Osteoblast (primary cell): ENCODE data around the gene ATP11C. TPM values are rescaled to one million over a fixed set of nuclear protein-coding genes. Genes with fewer than 3 reads are reported as not detected.

Experiments
- DNase-seq: peaks from one replicate; pipeline ENCODE4 v3.0.0; 2011; ENCODE audit warnings: low spot score, mixed read lengths; ENCODE audit not compliant: insufficient read length; ENCODE audit errors: missing footprints
- H2AFZ ChIP-seq: 2 replicates; pipeline ENCODE4 v1.6.0; 2011; ENCODE audit warnings: mild to moderate bottlenecking, low read length
- H3K27ac ChIP-seq: 2 replicates; pipeline ENCODE4 v1.5.1; 2011; ENCODE audit warnings: mild to moderate bottlenecking, low read depth, low read length, moderate library complexity
- H3K27me3 ChIP-seq: 2 replicates; pipeline ENCODE4 v1.6.0; 2012; ENCODE audit warnings: mild to moderate bottlenecking, control low read depth, inconsistent platforms, low read length, moderate library complexity; ENCODE audit not compliant: insufficient read depth
- H3K36me3 ChIP-seq: 2 replicates; pipeline ENCODE4 v1.5.1; 2011; ENCODE audit warnings: mild to moderate bottlenecking, low read length, control low read depth, moderate library complexity; ENCODE audit not compliant: insufficient read depth
- H3K4me1 ChIP-seq: 2 replicates; pipeline ENCODE4 v1.5.1; 2011; ENCODE audit warnings: mild to moderate bottlenecking, low read length, control low read depth, moderate library complexity; ENCODE audit not compliant: insufficient read depth
- H3K4me2 ChIP-seq: 2 replicates; pipeline ENCODE4 v1.6.0; 2011; ENCODE audit warnings: mild to moderate bottlenecking, low read length; ENCODE audit not compliant: insufficient read depth
- H3K4me3 ChIP-seq: fragments of 200-600 bp; sonication (generic); 3 replicates; pipeline ENCODE4 v1.5.1; 2012; ENCODE audit warnings: mild to moderate bottlenecking, low read length, inconsistent platforms; ENCODE audit not compliant: insufficient read depth
- H3K79me2 ChIP-seq: 2 replicates; pipeline ENCODE4 v1.6.0; 2012; ENCODE audit warnings: mild to moderate bottlenecking, low read length, control low read depth, inconsistent platforms; ENCODE audit not compliant: insufficient read depth
- H3K9me3 ChIP-seq: 2 replicates; pipeline ENCODE4 v1.5.1; 2011; ENCODE audit warnings: low read depth, low read length, control low read depth
- H4K20me1 ChIP-seq: 2 replicates; pipeline ENCODE4 v1.6.0; 2012; ENCODE audit warnings: mild to moderate bottlenecking, low read length, control low read depth; ENCODE audit not compliant: insufficient read depth
- total RNA-seq: library from RNA; depleted of rRNA; stranded (reverse); fragments of >200 nt; gene quantifications from 2 replicates; pipeline ENCODE4 v1.2.3, GENCODE V29; 2012
- TF ChIP-seq, protein P1 (sequence below): IDR thresholded peaks from 2 replicates; pipeline ENCODE4 v1.5.1; 2011; ENCODE audit warnings: mild to moderate bottlenecking, low read depth, low read length, moderate library complexity; ENCODE audit errors: extremely low read depth

ATP11C gene
- total RNA-seq, 1 donor: 72.0 TPM

DNA sequence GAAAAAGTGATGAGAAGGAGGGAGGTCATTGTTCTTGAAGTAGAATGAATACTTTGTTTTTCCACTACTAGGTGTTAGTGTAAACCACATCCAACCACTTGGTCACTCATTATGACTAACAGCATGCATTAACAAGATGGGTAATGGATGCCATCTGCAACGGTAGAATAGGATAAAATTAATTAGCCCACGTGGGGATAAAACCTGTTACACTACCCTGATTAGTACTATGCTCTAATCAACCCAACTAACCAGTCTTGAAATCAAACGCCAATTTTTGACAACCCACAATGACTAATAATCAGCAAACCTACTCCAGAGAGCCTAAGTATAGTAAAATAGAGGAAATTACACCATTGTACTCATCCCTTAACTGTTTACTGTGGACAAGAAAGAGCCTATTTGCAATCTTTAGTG, 131.4 kb downstream of the ATP11C start:
- no peak for DNase-seq
- H3K79me2 ChIP-seq: no peaks in the 10 kb centered on the region
- H3K27ac ChIP-seq: no peak overlapping the region
- no peaks in the 10 kb centered on the region for H3K27me3 ChIP-seq
- H3K4me1 ChIP-seq: no peaks in the 10 kb centered on the region
- no peaks in the 10 kb centered on the region for H4K20me1 ChIP-seq
- TF ChIP-seq, protein P1, sequence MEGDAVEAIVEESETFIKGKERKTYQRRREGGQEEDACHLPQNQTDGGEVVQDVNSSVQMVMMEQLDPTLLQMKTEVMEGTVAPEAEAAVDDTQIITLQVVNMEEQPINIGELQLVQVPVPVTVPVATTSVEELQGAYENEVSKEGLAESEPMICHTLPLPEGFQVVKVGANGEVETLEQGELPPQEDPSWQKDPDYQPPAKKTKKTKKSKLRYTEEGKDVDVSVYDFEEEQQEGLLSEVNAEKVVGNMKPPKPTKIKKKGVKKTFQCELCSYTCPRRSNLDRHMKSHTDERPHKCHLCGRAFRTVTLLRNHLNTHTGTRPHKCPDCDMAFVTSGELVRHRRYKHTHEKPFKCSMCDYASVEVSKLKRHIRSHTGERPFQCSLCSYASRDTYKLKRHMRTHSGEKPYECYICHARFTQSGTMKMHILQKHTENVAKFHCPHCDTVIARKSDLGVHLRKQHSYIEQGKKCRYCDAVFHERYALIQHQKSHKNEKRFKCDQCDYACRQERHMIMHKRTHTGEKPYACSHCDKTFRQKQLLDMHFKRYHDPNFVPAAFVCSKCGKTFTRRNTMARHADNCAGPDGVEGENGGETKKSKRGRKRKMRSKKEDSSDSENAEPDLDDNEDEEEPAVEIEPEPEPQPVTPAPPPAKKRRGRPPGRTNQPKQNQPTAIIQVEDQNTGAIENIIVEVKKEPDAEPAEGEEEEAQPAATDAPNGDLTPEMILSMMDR: no peak
- H3K4me3 ChIP-seq: no peak overlapping the region
- H2AFZ ChIP-seq: no peak overlapping the region
- H3K4me2 ChIP-seq: no peak overlapping the region
- no peaks in the 10 kb centered on the region for H3K9me3 ChIP-seq
- no peaks in the 10 kb centered on the region for H3K36me3 ChIP-seq

DNA sequence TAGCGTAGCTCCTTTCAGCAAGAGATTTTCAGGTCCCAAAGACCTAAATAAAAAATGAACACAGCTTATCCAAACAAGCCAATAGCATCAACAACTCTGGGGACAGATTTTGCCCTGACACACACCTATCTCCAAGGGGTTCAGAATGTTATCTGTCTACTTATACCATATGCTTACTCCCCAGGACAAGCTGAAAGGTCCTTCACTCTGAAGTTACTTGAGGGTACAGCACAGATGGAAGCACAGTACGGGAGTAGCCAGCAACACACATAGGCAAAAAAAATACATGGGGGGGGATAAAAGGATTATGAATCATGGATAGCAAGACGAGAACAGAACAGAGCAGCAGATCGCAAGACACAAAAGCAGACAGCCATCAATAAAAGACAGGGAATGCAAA, 134.2 kb downstream of the ATP11C start:
- Histone ChIP-seq H3K79me2 (no peaks in the 10 kb centered on the region), H3K9me3 (no peaks in the 10 kb centered on the region), H3K27ac (no peak overlapping the region), H3K4me3 (no peak overlapping the region), H2AFZ (no peak overlapping the region), H3K4me2 (no peak overlapping the region), H4K20me1 (no peaks in the 10 kb centered on the region), H3K27me3 (no peaks in the 10 kb centered on the region), H3K36me3 (no peaks in the 10 kb centered on the region), H3K4me1 (no peaks in the 10 kb centered on the region)
- TF ChIP-seq, protein P1: no peak
- DNase-seq: no peak

DNA sequence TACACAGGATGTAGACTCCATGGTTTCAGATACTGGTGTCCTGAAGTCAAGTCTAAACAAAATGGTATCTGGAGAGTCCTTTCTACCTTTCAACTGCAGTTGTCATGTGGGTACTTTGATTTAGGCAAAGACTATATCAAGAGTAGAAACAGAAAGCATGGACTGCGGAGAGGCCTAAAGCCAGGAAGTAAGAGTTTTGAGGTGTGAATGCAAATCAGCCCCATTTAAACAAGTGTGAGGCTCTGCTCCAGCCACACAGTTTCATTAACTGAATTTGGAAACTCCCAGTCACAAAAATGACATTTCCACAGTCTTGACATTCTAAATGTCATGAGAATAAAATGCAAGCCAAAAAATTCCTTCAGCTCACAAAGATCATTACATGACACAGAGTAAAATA, 137.7 kb downstream of the ATP11C start:
- no peak for DNase-seq
- TF ChIP-seq, protein P1: no peak
- H3K79me2 ChIP-seq: no peaks in the 10 kb centered on the region
- H3K36me3 ChIP-seq: no peaks in the 10 kb centered on the region
- H3K4me2 ChIP-seq: no peak overlapping the region
- H3K9me3 ChIP-seq: no peaks in the 10 kb centered on the region
- no peaks in the 10 kb centered on the region for H4K20me1 ChIP-seq
- H3K27me3 ChIP-seq: no peaks in the 10 kb centered on the region
- no peaks in the 10 kb centered on the region for H3K4me1 ChIP-seq
- H2AFZ ChIP-seq: no peak overlapping the region
- H3K27ac ChIP-seq: no peak overlapping the region
- no peak overlapping the region for H3K4me3 ChIP-seq

DNA sequence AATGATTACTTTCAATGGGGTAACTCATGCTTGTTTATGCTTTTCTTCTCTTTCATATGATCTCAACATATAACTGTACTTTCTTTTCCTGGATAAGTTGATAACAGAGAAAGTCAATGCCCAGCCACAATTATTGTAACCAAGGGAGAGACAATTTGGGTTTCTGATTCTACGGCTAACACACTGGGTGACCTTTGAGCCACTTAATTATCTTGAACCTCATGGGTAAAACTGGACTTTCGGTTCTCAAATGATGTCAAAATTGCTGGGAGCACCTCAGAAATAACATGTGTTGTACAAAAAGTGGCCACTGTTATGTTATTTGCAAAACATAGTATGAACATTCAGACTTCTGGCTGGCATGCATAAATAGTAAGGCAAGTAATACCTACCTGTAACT, 145.3 kb downstream of the ATP11C start:
- H3K9me3 ChIP-seq: no peaks in the 10 kb centered on the region
- no peak for DNase-seq
- H2AFZ ChIP-seq: no peak overlapping the region
- H3K36me3 ChIP-seq: peaks cover 11% of the 10 kb centered on the region
- H3K79me2 ChIP-seq: no peaks in the 10 kb centered on the region
- no peaks in the 10 kb centered on the region for H3K27me3 ChIP-seq
- TF ChIP-seq, protein P1: no peak
- H4K20me1 ChIP-seq: no peaks in the 10 kb centered on the region
- no peak overlapping the region for H3K27ac ChIP-seq
- H3K4me3 ChIP-seq: no peak overlapping the region
- H3K4me1 ChIP-seq: no peaks in the 10 kb centered on the region
- no peak overlapping the region for H3K4me2 ChIP-seq
